DMS79 treated with DMSO at 0.1 percent for 48 hours (cell line): ENCODE measurements around the gene STK39.

Source experiments
- DNase-seq: peaks from one replicate; lab custom pipeline; 2025; lab: John Stamatoyannopoulos, UW

STK39 gene

GRCh38 chr2:168158586-168158985 lies 88.8 kb downstream of the STK39 start:
- no peak for DNase-seq

GRCh38 chr2:168157926-168158325 lies 89.5 kb downstream of the STK39 start:
- no peak for DNase-seq

GRCh38 chr2:168157070-168157469 lies 90.3 kb downstream of the STK39 start:
- DNase-seq, result no peak

GRCh38 chr2:168156661-168157060 lies 90.7 kb downstream of the STK39 start:
- no peak for DNase-seq

GRCh38 chr2:168155680-168156079 lies 91.7 kb downstream of the STK39 start:
- DNase-seq, result no peak

GRCh38 chr2:168155046-168155445 lies 92.3 kb downstream of the STK39 start:
- DNase-seq, result no peak

- no peak for DNase-seq
Observed at GRCh38 chr2:168152902-168153530, 94.4 kb downstream of the STK39 start.

- no peak for DNase-seq
Observed at GRCh38 chr2:168149986-168150385, 97.4 kb downstream of the STK39 start.

GRCh38 chr2:168149150-168149974 lies 98.0 kb downstream of the STK39 start:
- no peak for DNase-seq

GRCh38 chr2:168147830-168148794 lies 99.3 kb downstream of the STK39 start:
- DNase-seq, result no peak

- no peak for DNase-seq
Observed at GRCh38 chr2:168146892-168147810, 100.2 kb downstream of the STK39 start.

- DNase-seq, result no peak
Observed at GRCh38 chr2:168145426-168146310, 101.7 kb downstream of the STK39 start.

- peak; percentile 93 for DNase-seq
Observed at GRCh38 chr2:168145011-168145410, 102.4 kb downstream of the STK39 start.

GRCh38 chr2:168143813-168144212 lies 103.6 kb downstream of the STK39 start:
- no peak for DNase-seq

GRCh38 chr2:168140892-168141291 lies 106.5 kb downstream of the STK39 start:
- DNase-seq, result no peak

GRCh38 chr2:168139852-168140251 lies 107.5 kb downstream of the STK39 start:
- no peak for DNase-seq

GRCh38 chr2:168138901-168139300 lies 108.5 kb downstream of the STK39 start:
- DNase-seq, result no peak

- no peak for DNase-seq
Observed at GRCh38 chr2:168138374-168138773, 109.0 kb downstream of the STK39 start.

GRCh38 chr2:168137510-168138180 lies 109.8 kb downstream of the STK39 start:
- DNase-seq, result no peak
